Measurements from ENCODE around the gene SNX18. TPM values are rescaled to one million over a fixed set of nuclear protein-coding genes. Genes with fewer than 3 reads are reported as not detected.

Gene SNX18
- total RNA-seq, 6 experiments from 2014 or later, result 14.1 to 35.3 (median 19.4) TPM

DNA sequence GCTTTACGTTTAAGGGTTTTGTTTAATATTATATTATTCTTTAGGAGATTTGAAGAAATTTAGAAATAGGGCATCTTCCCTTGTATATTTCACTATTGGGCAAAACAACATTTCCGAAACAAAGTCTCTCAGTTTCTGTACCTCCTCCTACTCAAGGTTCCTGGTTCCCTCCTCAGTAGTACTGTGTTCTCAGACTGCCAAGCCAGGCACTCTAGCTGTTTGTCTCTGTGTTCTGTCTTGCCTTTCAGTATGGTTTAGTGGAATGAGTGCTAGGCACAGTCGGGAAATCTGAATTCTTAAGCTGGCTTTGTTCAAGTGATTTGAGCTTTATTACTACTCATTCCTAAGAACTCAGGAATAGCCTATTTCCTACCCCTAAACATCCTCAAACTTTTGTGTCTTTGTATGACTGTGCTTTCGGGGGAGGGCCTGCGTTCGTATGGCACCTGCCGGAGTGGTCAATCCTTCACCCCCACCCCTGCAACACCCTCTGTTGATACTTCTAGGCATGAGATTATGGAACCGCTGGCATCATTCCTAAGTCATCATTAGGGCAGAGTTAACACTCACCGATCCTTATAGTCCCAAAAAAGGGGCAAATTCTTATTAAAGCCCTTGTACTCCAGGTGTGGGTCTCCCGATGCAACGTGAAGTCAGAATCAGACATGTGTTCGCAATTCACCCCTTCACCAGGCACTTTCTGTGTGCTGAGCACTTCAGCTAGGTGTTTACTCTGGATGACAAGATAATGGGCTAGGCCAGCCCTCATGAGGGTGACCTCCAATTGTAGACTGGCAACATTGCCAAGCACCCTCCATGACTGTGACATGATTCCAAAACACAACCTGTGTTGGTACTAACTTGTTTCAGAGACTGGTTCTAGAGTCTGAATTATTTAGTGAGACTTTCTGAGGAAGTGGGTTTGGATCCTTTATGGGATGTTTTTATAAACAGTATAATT, 24.5 kb downstream of the SNX18 start:
- H3K27me3 ChIP-seq, result no peaks in the 10 kb centered on the region
- ATAC-seq, result peak; percentile 63 to 71 (median 68)
- TF ChIP-seq POLR2A (IDR thresholded peaks at IDR 0.05), result no peak
- TF ChIP-seq, protein P1, sequence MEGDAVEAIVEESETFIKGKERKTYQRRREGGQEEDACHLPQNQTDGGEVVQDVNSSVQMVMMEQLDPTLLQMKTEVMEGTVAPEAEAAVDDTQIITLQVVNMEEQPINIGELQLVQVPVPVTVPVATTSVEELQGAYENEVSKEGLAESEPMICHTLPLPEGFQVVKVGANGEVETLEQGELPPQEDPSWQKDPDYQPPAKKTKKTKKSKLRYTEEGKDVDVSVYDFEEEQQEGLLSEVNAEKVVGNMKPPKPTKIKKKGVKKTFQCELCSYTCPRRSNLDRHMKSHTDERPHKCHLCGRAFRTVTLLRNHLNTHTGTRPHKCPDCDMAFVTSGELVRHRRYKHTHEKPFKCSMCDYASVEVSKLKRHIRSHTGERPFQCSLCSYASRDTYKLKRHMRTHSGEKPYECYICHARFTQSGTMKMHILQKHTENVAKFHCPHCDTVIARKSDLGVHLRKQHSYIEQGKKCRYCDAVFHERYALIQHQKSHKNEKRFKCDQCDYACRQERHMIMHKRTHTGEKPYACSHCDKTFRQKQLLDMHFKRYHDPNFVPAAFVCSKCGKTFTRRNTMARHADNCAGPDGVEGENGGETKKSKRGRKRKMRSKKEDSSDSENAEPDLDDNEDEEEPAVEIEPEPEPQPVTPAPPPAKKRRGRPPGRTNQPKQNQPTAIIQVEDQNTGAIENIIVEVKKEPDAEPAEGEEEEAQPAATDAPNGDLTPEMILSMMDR (IDR thresholded peaks at IDR 0.05), result no peak
- H3K4me1 ChIP-seq, result peaks cover 0 to 26% (median 4%) of the 10 kb centered on the region in 4 donors
- no peak for DNase-seq
- intact Hi-C loops (cut with DNase I), result no loop called here
- WGBS (ENCODE audit: insufficient coverage, low coverage, low lambda C conversion rate, missing lambda C conversion rate), result 61% methylated on average over 9 of the region's 12 CpGs
- no peak overlapping the region for H3K27ac ChIP-seq
- H3K9me3 ChIP-seq, result no peaks in the 10 kb centered on the region
- H3K4me3 ChIP-seq, result no peak overlapping the region
- no peaks in the 10 kb centered on the region for H3K36me3 ChIP-seq

DNA sequence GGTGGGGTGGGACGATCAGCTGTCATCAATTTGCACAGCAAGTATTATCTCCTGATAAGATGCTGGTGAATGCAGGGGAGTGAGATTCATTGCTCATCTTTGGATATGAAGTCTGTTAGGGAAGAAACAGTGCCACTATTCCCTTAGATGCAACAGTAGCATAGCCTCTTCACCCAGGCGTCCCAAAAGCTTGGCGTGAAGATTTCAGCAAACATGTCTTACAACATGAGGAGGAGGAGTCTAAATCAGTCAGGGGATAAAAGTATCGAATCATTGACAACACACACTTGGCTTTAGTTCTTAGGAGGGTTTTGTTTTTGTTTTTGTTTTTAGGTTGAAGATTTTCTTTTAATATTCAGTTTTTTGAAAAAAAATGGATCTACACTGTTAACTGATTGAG, 26.5 kb downstream of the SNX18 start:
- ATAC-seq, result peak; percentile 50 to 65 (median 62)
- peaks cover 0 to 40% (median 7%) of the 10 kb centered on the region in 4 donors for H3K4me1 ChIP-seq
- H3K9me3 ChIP-seq, result no peaks in the 10 kb centered on the region
- no peak overlapping the region for H3K27ac ChIP-seq
- WGBS (ENCODE audit: insufficient coverage, low coverage, low lambda C conversion rate, missing lambda C conversion rate), result 28% methylated on average over 4 of the region's 4 CpGs
- no peaks in the 10 kb centered on the region for H3K27me3 ChIP-seq
- DNase-seq, result no peak
- no peak overlapping the region for H3K4me3 ChIP-seq
- TF ChIP-seq POLR2A (IDR thresholded peaks at IDR 0.05), result no peak
- TF ChIP-seq, protein P1 (IDR thresholded peaks at IDR 0.05), result no peak
- no peaks in the 10 kb centered on the region for H3K36me3 ChIP-seq
- intact Hi-C loops (cut with DNase I), result no loop called here

GRCh38 chr5:54545796-54546195, 28.2 kb downstream of the SNX18 start:
- no peak overlapping the region for H3K27ac ChIP-seq
- H3K9me3 ChIP-seq, result no peaks in the 10 kb centered on the region
- H3K36me3 ChIP-seq, result no peaks in the 10 kb centered on the region
- H3K27me3 ChIP-seq, result no peaks in the 10 kb centered on the region
- no peak overlapping the region for H3K4me3 ChIP-seq
- TF ChIP-seq, protein P1 (IDR thresholded peaks at IDR 0.05), result no peak
- no peak for TF ChIP-seq POLR2A (IDR thresholded peaks at IDR 0.05)
- intact Hi-C loops (cut with DNase I), result no loop called here
- ATAC-seq (no peak), DNase-seq (no peak)
- H3K4me1 ChIP-seq, result peaks cover 0 to 40% (median 7%) of the 10 kb centered on the region in 4 donors
- 73% methylated on average over 6 of the region's 6 CpGs for WGBS (ENCODE audit: insufficient coverage, low coverage, low lambda C conversion rate, missing lambda C conversion rate)

DNA sequence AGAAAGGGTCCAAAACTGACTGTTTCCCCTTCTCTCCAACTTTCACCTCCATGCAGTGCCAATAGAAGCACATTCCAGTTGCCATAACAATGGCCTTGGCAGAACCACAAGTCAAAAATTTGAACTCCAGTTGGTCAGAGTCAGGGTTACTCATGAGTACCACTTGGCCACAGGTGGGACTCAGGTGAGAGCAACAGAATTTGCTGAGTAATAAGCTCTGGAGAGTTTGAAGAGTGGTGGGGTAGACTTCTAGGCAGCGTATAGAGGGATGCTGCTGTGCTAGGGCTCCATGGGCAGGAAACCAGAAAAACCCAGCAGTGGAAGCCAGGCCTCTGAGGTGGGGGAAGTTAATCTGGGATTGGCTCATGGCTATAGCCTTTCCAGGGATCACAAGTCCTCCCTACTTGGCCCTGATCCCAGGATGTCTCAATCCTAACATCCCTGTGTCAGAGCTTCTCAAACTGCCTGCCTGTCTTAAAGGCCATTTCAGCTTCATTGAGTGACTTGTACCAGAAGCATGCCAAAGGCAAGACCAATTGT, 30.2 kb downstream of the SNX18 start:
- intact Hi-C loops (cut with DNase I), result no loop called here

More for the DNA sequence above, 30.2 kb downstream of the SNX18 start:
- peaks cover 0 to 31% (median 3%) of the 10 kb centered on the region in 4 donors for H3K4me1 ChIP-seq
- ATAC-seq (peak; percentile 88 to 95 (median 94)), DNase-seq (peak; percentile 51 to 91 (median 66))
- no peaks in the 10 kb centered on the region for H3K36me3 ChIP-seq
- H3K4me3 ChIP-seq, result no peak overlapping the region
- H3K27me3 ChIP-seq, result no peaks in the 10 kb centered on the region
- H3K9me3 ChIP-seq, result no peaks in the 10 kb centered on the region
- no CpG with 5 or more reads among the region's 1 CpG for WGBS (ENCODE audit: insufficient coverage, low coverage, low lambda C conversion rate, missing lambda C conversion rate)
- TF ChIP-seq POLR2A (IDR thresholded peaks at IDR 0.05), result no peak
- TF ChIP-seq, protein P1 (IDR thresholded peaks at IDR 0.05), result no peak
- H3K27ac ChIP-seq, result peak overlapping the region in 1 of 3 donors; percentile 47
